DMS79 (cell line): Measurements from ENCODE around the gene PHACTR3.
"Not testable (repeated sequence)": the region's sequence is repeated elsewhere in the genome, so short reads cannot be mapped to it uniquely, and the experiment has no call there.

Source experiments
- DNase-seq: peaks from one replicate; lab custom pipeline; 2025; lab: John Stamatoyannopoulos, UW

PHACTR3 gene

DNA sequence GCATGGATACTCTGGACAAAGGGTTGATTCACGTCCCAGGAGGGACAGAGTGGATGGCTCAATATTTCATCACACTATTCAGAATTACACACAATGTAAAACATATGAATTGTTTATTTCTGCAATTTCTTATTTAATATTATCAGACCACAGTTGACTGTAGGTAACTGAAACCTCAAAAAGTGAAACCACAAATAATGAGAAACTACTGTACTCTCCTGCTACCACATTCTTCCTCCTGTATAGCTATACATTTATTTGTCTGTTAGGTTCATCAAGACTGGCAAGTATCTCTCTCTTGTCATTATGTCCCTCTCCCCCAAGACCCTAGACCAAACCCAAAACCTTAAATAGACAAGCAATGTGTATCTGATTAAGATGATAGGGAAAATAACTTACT, 269.1 kb downstream of the PHACTR3 start:
- no peak for DNase-seq

DNA sequence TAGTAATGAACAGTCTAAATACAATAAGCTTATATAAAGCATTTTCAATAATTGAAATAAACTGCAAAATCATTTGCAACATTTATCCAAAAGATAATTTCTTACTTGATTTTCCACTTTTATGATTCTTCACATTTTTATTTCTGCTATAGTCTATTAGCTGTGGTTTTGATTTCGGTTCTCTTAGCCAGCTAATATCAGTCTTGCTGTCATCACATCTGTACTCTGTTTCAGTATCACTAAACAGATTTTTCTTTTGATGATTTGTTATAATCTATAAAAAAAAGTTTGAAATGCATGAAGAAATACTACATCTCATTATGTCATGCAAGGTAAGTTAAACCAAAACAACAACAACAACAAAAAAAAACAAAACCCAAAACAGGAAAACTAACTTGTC, 275.9 kb downstream of the PHACTR3 start:
- DNase-seq = no peak

GRCh38 chr20:59884494-59884893, 280.2 kb downstream of the PHACTR3 start:
- DNase-seq = no peak

- DNase-seq = no peak
Measured at GRCh38 chr20:59888050-59888449, 283.7 kb downstream of the PHACTR3 start.

- not testable (repeated sequence) for DNase-seq
Measured at GRCh38 chr20:59890035-59890434, 285.7 kb downstream of the PHACTR3 start.

- DNase-seq = no peak
Measured at GRCh38 chr20:59891581-59891980, 287.2 kb downstream of the PHACTR3 start.

DNA sequence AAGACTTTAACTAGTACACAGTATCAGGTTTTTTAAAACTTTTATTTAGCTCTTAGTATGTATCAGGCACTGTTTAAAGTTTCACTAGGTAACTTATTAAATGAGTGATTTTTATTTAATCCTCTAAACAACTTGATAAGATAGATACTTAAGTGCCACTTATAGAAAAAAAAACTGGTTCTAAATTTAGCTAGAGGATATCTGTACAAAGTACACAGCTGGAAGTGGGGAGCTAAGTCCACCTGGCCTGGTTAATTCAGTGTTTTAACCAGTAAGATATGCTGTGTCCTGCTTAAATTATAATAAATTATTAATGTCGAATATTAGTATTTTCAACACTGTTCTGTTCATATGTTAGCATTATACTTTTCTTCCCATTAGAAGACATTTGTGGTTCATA, 291.6 kb downstream of the PHACTR3 start:
- DNase-seq = no peak
